ENCODE results near the gene PLA1A. TPM values are rescaled to one million over a fixed set of nuclear protein-coding genes. Genes with fewer than 3 reads are reported as not detected.

PLA1A gene
- total and polyA plus RNA-seq, 2 donors (not counting 3 experiments of a cell fraction or from before 2014, with no cell fraction given), result 0.07 TPM; not detected in 1

DNA sequence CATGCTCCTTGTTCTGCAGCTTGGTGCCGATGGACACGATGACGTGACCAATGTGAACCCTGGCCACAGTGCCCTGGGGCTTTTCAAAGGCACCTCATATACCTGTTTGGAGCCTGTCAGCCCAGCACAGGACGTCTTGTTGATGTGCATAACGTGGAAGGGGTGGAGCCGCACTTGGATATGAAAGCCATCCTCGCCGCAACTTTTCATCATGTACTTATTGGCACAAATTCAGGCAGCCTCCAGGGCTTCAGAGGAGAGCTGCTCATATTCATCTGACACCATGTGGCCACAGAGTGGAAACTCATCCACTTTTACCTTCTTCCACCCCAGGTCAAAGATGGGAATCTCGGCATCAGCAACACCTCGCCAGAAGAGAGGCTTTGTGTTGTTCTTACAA is 38.0 kb downstream of the PLA1A start:
- intact Hi-C loops (cut with micrococcal nuclease), result loop anchor here (2.0 kb wide), 1 partner anchor 41 kb away; the partner anchor contains the start of gene COX17
- BruUV-seq (replicated peaks), result TSS peak; percentile 18

More for the DNA sequence above, 38.0 kb downstream of the PLA1A start:
- dilution Hi-C loops (cut with MboI; ENCODE audit: extremely low pct_ligation_motif_present, low sequenced_read_pairs), result no loop called here
- Histone ChIP-seq H3K9me1 (replicated peaks; ENCODE audit: control insufficient read depth, extremely low read depth, insufficient read depth, low read length) (no peaks in the 10 kb centered on the region), H3K36me3 (ENCODE audit: control insufficient read depth in 2 of 2, extremely low read depth in 1 of 2, insufficient read depth in 2 of 2, low read length in 2 of 2) (no peaks in the 10 kb centered on the region), H3K4me1 (ENCODE audit: control insufficient read depth, extremely low read depth, insufficient read depth, low read length) (peaks cover 36% of the 10 kb centered on the region), H3K9me3 (replicated peaks; ENCODE audit: control insufficient read depth, insufficient read depth, low read length) (no peaks in the 10 kb centered on the region), H3K4me3 (replicated peaks in 1 of 3; ENCODE audit: insufficient read depth in 1 of 3, low read depth in 1 of 3, low read length in 3 of 3) (no peak overlapping the region), H3K79me2 (ENCODE audit: control insufficient read depth, insufficient read depth, low read length) (no peaks in the 10 kb centered on the region), H3K9ac (replicated peaks; ENCODE audit: extremely low read depth, insufficient read depth, low read length) (no peak overlapping the region), H2AFZ (ENCODE audit: low read depth, low read length) (no peak overlapping the region), H4K20me1 (replicated peaks; ENCODE audit: control insufficient read depth, extremely low read depth, insufficient read depth, low read length) (no peaks in the 10 kb centered on the region), H3K27ac (ENCODE audit: insufficient read depth, low read depth, low read length) (peak overlapping the region; percentile 23), H3K27me3 (ENCODE audit: control insufficient read depth in 2 of 2, insufficient read depth in 2 of 2, low read length in 2 of 2) (no peaks in the 10 kb centered on the region), H3K4me2 (ENCODE audit: insufficient read depth, low read length) (no peak overlapping the region)
- TF ChIP-seq, protein P1, sequence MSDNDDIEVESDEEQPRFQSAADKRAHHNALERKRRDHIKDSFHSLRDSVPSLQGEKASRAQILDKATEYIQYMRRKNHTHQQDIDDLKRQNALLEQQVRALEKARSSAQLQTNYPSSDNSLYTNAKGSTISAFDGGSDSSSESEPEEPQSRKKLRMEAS (IDR thresholded peaks at IDR 0.05; ENCODE audit: insufficient read depth, insufficient read length), result no peak
- TF ChIP-seq EZH2 (IDR thresholded peaks at IDR 0.05; ENCODE audit: borderline replicate concordance, low read depth, low read length, severe bottlenecking) (no peak), JUN (IDR thresholded peaks at IDR 0.05; ENCODE audit: borderline replicate concordance, insufficient read depth, insufficient read length, low read depth) (no peak), GATA2 (IDR thresholded peaks at IDR 0.05; ENCODE audit: insufficient read depth, insufficient read length, low read depth, low read length) (no peak), POLR2AphosphoS5 (IDR thresholded peaks at IDR 0.05; ENCODE audit: insufficient read depth, low read depth, low read length) (no peak), MYC (IDR thresholded peaks at IDR 0.05; ENCODE audit: low read depth, low read length) (no peak), POLR2A (IDR thresholded peaks at IDR 0.05; ENCODE audit: low read depth, low read length) (no peak), FOS (IDR thresholded peaks at IDR 0.05; ENCODE audit: borderline replicate concordance, insufficient read depth, low read length) (no peak)
- TF ChIP-seq, protein P2, sequence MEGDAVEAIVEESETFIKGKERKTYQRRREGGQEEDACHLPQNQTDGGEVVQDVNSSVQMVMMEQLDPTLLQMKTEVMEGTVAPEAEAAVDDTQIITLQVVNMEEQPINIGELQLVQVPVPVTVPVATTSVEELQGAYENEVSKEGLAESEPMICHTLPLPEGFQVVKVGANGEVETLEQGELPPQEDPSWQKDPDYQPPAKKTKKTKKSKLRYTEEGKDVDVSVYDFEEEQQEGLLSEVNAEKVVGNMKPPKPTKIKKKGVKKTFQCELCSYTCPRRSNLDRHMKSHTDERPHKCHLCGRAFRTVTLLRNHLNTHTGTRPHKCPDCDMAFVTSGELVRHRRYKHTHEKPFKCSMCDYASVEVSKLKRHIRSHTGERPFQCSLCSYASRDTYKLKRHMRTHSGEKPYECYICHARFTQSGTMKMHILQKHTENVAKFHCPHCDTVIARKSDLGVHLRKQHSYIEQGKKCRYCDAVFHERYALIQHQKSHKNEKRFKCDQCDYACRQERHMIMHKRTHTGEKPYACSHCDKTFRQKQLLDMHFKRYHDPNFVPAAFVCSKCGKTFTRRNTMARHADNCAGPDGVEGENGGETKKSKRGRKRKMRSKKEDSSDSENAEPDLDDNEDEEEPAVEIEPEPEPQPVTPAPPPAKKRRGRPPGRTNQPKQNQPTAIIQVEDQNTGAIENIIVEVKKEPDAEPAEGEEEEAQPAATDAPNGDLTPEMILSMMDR (IDR thresholded peaks at IDR 0.05; ENCODE audit: extremely low read depth in 1 of 2, insufficient read depth in 1 of 2, low read depth in 1 of 2, low read length in 2 of 2), result no peak
- POLR2A ChIA-PET, result no interaction called here
- DNase-seq (ENCODE audit: low read depth, low spot score) (no peak), FAIRE-seq (no peak)
- CTCF ChIA-PET, result interaction anchor here (1.1 to 1.9 kb wide), 3 partner anchors 9 to 46 kb away, joined by 3 to 5 read pairs (median 4); no protein-coding TSS in a partner anchor

Measured in endothelial cell of umbilical vein (primary cell).